GM21515 (cell line): Measurements from ENCODE around the gene EPB41L3.
"Not testable (repeated sequence)": the region's sequence is repeated elsewhere in the genome, so short reads cannot be mapped to it uniquely, and the experiment has no call there.

Source experiments
- ATAC-seq: cut with Tn5 transposase; IDR thresholded peaks from one replicate; pipeline ENCODE4 v1.9.1; 2021; ENCODE audit not compliant: unreplicated experiment

EPB41L3 gene

DNA sequence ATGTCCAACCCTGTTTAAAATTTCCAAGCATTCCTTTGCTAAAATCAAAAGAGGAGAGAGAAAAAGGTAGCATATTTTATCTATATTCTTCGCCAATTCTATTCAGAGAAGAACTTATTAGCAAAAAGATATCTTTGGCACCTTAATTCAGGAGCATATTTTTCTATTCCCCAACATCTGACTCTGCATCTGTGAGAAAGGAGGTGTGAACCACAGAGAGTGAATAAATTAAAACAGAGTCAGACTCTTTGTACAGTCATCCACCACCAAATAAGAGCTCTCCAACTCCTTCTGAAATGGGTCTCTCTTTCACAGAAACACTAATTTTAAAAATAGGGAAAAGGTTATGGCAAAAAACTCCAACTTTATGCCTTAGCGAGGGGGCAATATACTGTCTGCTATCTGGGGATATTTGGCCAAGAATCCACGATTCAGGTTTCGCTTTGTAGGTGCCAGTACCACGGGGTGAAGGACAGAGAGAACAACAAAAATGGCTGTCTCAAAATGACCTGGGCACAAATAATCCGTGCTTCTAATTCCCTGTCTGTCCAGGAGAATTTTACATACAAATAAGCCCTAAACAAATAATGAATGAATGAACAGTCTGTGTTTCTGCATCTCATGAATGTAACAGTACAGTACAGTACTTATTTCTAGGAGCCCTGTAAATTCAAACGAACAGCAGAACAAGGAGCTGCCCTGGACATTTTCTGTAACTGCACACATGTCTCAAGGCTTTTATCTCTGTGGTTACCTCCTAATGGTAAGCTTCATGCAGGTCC lies 43.4 kb downstream of the EPB41L3 start:
- no peak for ATAC-seq

DNA sequence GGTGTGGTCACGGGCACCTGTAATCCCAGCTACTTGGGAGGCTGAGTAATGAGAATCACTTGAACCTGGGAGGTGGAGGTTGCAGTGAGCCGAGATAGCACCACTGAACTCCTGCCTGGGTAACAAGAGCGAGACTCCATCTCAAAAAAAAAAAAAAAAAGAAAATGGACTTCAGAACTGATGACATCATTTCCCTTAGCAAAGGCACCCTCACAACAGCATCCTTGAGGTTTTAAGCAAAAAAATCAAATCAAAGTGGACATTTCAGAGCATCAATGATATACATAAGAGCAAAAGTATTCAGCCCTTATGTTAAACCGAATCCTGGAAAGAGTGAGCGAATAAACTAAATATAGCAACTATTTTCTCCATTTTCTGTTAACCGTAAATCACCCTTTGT lies 45.3 kb downstream of the EPB41L3 start:
- ATAC-seq: no peak

DNA sequence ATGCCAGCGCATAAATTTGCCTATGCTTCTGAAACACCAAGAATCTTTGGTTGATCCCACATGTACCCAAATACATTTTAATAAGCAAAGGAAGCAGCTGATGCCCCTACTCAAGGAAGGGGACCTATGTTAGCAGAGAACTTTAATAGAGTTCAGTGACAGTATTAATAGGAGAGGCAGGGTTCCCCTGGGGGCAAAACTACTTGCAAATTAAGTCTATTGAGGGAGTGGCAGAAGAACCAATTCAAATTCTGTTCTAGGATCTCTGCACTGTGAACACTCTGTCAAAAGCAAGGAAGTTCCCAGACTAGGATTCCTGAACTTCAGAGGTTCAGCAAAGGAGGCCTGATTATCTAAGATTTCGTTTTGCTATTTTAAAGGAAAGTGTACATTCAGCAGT lies 47.5 kb downstream of the EPB41L3 start:
- no peak for ATAC-seq

DNA sequence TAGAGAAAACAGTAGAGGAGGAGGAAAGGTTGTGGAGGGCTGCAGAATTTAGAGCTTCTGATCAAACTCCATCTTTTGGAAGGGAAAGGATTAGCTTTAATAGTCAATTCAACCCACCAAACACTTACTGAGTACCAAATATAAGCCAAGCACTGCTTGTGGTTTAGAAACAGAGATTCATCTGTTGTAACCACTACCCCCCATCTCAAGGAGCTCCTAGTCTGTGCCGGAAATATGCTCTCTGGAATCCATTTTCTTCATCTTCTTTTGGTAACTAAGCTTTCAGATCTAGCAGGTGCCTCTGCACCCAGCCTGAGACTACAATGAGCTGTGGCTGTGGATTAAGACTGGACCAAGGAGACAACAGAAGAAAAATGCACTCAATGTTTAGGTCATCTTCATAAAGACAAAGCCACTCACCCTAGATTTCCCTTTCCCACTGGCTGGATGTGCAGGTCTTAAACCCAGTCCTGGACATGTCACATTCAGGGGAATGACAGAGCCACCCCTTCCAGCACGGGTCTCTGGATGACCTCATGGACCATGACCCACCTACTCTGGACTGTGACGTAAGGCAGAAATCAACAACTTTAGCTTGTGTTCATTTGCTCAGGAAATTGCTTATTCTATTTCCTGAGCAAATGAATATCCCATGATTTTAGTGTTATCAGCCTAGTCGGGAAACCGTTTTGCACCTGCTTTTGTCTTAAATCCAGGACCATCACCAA lies 52.9 kb downstream of the EPB41L3 start:
- ATAC-seq: no peak

DNA sequence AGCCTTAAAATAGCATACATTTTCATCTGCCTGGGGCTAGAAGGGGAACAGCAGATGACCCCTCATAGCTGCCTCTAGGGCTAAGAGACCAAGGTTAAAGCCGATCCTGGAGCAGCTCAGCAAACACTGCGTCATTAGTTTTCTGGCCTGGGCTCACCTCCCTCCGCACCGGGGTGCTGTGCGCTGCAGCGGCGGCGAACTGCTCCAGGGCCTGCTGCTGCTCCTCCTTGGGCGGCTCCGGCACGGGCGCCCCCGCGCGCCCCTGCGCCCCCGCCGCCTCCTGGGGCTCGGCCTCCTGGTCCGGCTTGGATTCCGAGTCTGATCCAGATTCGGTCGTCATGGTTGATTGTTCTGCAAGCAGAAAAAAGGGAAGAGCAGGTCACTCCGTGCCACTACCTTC lies 55.0 kb downstream of the EPB41L3 start:
- no peak for ATAC-seq

DNA sequence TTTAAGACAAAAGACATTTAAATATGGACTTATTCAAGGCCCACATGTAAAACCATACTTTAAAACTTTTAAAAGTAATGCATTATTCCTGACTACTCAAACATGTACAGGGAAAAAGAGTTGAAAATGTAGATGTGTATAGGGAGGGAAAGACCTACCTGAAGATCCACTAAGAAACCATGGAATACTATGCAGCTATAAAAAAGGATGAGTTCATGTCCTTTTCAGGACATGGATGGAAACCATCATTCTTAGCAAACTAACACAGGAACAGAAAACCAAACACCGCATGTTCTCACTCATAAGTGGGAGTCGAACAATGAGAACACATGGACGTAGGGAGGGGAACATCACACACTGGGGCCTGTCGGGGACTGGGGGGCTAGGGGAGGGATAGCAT lies 55.8 kb downstream of the EPB41L3 start:
- not testable (repeated sequence) for ATAC-seq

DNA sequence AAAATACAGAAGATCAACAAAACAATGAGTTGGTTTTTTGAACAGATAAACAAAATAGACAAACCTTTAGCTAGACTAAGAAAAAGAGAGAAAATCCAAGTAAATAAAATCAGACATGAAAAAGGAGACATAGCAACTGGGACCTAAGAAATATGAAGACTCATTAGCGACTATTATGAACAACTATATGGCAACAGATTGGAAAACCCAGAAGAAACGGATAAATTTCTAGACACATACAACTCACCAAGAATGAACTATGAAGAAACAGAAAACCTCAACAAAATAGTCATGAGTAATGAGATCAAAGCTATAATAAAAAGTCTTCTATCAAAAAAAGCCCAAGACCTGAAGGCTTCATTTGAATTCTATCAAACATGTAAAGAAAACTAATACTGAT lies 59.3 kb downstream of the EPB41L3 start:
- no peak for ATAC-seq

DNA sequence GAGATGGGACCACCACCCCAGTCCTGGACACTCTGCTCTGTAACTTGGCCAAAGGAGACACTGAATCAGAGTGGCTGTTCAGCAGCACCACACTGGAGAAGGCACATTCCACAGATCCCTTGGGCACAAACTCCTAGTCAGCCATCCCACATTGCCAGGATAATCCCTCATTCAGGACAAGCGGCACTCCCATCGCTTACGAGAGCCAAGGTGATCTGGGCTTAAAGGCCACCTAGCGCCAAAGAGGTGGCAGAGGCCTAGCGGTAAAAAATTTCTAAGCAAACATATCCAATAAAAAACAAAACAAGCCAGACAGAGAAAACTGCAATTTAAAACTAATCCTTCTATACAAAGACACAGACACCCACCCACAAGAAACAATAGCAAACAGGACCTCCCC lies 62.2 kb downstream of the EPB41L3 start:
- no peak for ATAC-seq

DNA sequence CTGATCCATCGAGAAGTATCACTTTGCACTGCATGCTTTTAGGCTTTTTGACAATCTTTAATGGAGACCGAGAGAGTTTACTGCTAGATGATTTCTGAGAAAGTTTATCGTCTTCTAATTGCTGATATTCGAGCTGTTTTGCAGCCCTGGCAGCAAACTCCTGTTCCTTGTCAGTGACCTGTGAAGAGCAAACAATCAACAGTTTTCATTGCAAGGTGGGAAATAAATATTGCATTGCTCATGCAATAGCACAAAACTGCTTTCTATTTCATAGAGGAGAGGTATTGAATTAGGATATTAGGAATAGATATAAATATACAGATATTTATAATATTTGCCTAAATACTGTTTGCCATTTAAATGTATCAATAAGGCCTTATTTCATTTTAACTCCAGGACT lies 65.5 kb downstream of the EPB41L3 start:
- no peak for ATAC-seq

DNA sequence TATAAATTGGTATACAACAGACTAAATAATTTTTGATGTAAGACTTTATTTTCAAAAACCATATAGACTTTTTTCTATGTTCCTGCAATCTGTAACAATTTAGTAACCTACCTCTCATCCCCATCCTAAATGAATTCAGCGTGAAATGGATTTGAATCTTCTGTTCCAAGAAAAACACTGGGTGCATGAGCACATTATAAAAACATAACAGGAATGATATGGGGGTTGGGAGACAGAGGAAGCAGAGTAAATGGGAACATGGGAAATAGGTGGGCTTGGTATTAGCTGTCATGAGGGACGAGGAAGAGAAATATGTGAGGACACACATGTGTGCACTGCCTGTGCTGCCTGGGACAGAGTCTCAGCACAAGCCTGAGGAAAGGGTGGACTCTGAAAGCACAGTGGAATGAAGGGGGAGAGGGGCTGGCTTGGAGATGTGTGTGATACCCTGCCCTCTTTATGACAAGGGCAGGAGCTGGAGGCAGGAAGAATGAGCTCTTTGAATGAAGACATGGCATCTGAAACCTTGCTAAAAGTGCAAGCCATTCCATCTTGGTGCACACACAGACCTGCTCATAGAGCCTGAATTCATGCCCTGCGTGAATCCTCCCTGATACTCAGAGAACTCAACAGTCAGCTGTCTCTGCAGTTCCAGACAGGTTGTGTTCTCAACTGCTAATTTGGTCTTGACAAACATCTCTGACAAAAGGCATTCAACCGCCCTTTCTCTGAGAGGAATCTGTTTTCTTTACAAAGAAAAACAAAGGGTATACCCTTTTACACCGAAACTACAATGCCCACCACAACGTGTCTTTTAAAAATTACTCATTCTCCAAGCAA lies 66.6 kb downstream of the EPB41L3 start:
- ATAC-seq: no peak

DNA sequence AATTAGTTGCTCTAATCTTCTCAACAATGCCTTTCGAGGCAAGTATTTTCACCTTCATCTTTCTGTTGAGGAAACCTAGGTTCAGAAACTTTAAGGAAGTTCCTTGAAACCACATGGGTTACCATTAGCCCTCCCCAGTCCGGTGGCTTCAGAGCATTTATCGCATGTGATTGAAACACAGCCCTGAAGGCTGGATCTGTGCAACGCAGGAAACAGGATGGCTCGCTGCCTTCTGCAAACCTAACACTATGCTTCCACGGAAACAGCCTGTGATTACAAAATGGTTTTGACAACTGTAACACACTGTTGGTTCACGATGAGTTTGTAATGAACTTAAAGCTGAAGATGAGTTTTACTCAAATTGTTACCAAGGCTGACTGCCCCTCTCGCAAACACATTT lies 68.5 kb downstream of the EPB41L3 start:
- no peak for ATAC-seq

DNA sequence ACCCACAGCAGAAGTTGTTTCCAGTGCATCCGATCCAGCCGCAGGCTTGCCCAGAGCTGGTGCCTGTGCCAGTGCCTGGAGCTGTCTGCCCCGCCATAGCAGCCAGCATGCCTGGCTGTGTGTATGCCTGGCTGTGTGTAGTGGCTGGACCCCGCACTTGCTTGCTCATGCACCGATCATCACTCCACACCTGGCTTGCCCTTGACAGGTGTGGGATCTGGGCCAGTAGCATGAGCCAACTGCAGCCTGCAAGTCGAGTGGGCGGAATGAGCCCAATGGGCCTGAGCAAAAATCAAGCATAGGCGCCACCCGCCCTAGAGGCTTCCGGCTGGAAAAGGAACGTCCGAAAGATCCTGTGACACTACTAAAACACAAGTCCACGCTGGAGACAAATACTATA lies 74.5 kb downstream of the EPB41L3 start:
- no peak for ATAC-seq

DNA sequence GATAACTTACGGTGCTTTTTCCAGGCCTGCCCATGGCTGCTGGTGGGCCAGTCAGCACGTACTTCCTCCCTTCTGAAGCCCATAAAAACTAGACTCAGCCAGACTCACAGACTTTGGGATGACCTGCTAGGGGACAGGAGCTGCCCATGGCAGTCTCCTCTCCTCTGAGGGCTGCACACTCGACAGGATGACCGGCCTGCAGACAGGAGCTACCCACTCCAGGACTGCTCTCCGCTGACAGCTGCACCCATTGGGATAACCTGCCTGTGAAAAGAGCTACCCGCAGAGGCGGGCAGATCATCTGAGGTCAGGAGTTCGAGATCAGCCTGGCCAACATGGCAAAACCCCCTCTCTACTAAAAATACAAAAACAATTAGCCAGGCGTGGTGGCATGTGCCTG lies 75.4 kb downstream of the EPB41L3 start:
- ATAC-seq: no peak

DNA sequence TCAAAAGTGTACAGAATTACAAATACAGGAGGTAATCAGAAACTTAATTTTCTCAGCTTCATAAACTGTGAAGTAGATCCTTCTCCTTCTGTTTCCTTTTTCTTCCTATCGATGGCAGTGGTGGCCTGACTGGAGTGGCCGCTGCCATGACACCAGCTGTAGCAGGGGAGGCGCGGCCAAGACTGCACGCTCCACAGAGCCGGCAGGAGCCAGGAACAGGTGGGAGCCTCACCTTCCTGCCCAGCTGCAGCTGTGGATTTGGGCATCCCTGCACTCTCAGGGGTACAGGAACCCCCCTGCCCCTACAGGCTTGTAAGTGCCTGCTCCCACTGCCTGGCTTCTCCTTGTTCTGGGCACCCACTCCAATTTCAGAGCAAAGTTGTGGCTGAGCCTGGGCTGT lies 76.1 kb downstream of the EPB41L3 start:
- ATAC-seq: no peak

DNA sequence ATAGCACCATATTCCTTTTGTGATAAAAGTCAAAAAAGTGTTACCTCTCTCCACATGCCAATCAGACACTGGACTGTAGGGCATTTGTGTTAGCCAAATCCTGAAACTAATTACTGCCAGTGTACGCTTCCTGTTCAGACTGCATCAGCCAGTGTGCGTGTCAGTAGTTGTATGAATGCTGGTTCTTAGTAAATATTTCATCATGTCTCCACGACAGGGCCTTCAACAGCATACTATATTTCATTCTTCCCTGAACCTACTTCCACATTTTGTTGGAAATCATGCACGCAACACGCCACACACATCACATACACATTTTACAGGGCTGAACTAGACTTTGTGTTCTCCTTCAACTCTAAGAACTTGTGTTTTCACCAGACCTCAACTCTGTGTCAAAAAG lies 77.5 kb downstream of the EPB41L3 start:
- no peak for ATAC-seq

DNA sequence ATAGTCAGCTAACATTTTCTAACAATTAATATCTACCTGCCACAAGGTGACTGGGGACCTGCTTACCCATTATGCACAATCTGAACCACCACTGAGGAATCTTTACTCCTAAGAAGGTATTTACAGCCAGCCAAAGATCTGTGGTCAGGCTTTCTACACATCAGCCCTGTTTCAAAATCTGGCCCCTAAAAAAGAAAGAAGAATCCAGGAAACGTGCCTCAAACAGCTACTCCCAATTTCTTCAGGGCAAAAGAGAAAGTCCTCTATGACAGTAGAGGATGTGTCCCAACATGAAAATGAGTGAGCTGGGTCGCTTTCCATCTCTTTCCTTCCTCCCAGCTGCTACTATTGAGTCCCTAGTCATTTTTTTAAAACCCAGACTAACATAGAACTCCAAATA lies 79.5 kb downstream of the EPB41L3 start:
- ATAC-seq: no peak

DNA sequence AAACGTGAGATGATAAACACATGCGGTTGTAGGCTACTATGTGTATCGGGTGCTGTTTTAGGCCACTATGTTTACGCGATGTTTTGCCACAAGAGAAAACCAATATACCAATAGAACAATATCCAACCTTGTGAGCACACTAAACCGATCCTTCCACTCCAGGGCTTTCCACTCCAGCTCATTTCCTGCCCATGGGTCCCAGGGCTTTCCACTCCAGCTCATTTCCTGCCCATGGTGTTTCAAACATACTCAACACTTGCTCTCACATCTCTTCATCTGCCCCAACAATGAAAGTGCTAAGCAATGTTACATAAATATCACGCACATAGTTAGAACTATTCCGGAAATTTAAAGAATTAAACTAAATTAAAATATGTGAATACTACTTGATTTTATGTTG lies 80.0 kb downstream of the EPB41L3 start:
- no peak for ATAC-seq

DNA sequence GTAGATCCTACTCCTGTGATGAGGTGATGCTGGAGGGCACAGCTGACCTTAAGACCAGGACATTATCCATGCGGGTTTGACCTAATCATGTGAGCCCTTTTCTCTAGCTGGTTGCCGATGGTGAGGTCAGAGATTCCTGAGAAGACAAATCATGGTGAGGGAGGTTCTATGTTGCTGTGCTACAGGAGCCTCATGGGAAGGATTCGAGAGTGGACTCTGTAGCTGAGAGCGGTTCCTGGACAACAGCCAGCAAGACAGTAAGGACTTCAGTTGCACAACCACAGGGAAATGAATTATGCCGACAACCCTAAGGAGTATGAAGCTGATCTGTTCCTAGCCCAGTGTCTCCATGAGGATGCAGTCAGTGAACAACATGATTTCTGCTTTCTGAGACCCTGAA lies 80.4 kb downstream of the EPB41L3 start:
- ATAC-seq: no peak

DNA sequence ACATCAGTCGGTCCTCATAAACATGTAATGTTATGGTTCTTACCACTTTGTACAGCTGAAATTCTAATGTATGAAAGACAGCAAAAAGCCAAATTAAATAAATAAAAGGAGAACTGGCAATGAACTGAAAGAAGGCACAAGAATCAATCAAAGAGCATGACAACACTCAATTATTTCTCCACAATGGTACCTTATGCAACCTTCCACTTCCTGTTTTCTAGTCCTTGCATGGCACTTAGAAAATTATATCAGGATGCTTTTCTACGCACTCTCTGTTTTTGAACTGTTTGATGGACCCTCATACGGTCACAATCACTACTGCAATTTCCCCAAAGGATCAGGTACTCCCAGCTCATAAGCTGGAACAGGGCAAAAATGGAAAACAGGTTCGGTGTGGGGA lies 81.6 kb downstream of the EPB41L3 start:
- no peak for ATAC-seq

DNA sequence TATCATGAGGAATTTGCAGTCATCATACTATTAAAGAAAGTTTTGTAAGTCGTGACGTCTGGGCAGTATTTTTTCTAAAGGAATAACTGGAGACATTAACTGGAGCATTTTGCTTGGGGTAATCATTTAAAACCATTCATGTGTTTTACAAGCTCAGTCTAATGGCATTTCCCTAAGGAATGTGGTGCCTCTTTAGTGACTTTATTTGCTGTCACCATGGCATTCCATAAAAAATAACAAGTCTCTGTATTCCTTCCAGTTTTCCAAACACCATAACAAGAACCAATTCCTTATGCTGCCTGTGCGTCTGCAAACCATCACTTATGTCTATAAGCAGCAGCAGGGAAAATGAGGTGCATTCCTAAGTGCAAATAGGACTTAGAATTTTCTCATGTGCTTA lies 82.8 kb downstream of the EPB41L3 start:
- no peak for ATAC-seq

DNA sequence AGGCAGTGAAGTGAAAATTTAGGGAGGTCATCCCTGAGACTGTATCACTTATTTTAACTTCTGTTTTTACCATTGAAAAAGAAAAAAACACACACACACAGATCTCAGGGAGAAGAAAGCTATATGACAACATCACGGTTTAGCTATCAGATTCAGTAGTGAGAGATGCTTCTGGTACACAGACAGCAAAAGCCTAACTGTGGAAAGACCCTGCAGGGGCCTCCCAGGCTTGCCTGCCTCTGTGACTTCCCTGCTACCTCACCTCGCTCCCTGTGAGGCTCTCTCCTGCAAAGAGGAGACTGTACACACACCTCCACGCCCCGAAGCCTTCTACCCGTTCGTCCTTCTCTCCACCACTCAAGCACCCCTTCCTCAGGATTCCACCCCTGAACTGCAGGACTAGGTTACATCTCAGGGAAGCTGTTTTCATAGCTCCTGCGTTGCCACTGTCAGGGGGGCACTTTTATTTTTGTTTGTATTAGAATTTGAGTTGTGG lies 86.3 kb downstream of the EPB41L3 start:
- no peak for ATAC-seq
